Measurements from ENCODE around the gene SYNPO2. TPM values are rescaled to one million over a fixed set of nuclear protein-coding genes. Genes with fewer than 3 reads are reported as not detected.

The SYNPO2 gene, protein sequence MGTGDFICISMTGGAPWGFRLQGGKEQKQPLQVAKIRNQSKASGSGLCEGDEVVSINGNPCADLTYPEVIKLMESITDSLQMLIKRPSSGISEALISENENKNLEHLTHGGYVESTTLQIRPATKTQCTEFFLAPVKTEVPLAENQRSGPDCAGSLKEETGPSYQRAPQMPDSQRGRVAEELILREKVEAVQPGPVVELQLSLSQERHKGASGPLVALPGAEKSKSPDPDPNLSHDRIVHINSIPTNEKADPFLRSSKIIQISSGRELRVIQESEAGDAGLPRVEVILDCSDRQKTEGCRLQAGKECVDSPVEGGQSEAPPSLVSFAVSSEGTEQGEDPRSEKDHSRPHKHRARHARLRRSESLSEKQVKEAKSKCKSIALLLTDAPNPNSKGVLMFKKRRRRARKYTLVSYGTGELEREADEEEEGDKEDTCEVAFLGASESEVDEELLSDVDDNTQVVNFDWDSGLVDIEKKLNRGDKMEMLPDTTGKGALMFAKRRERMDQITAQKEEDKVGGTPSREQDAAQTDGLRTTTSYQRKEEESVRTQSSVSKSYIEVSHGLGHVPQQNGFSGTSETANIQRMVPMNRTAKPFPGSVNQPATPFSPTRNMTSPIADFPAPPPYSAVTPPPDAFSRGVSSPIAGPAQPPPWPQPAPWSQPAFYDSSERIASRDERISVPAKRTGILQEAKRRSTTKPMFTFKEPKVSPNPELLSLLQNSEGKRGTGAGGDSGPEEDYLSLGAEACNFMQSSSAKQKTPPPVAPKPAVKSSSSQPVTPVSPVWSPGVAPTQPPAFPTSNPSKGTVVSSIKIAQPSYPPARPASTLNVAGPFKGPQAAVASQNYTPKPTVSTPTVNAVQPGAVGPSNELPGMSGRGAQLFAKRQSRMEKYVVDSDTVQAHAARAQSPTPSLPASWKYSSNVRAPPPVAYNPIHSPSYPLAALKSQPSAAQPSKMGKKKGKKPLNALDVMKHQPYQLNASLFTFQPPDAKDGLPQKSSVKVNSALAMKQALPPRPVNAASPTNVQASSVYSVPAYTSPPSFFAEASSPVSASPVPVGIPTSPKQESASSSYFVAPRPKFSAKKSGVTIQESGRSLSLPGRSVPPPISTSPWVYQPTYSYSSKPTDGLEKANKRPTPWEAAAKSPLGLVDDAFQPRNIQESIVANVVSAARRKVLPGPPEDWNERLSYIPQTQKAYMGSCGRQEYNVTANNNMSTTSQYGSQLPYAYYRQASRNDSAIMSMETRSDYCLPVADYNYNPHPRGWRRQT
- 0.72 to 1.0 TPM (median 0.92 TPM) in 5 replicates for total RNA-seq (2022; extraction: Qiagen RNA extraction)

DNA sequence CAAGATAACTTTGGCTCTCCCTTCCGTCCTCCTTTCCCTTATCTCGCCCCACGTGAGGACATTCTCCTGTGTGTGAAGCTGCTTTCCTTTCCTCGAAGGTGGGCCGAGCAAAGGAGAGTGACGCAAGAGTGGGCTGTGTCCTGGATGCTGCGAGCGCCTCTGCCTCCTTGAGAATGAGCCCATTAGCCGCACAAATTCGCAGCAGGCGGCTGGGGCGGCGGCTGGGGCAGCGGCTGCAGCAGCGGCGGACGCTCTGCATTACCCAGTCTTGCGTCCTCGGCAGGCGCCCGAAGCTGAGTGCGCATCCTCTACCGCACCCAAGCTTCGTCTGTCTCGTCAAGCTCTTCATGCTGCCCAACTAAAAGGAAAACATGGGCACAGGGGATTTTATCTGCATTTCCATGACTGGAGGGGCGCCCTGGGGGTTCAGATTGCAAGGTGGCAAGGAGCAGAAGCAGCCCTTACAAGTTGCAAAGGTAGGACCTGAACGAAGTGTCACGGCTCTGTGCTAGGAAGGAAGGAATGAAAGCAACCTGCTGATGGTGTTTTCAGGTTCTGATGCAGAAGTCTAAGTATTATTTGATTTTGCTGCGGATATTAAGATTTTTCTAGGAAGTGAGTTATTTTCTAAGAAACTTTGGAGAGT lies at the start of gene SYNPO2:
TSS of gene SYNPO2 (plus strand) at position 189 of the 646 bp plus-strand sequence. CDS start at position 372, 183 bp downstream.

Other genes with a start within 250 kb of the SYNPO2 start
- gene METTL14, start 203.5 kb upstream of the SYNPO2 start, total RNA-seq (2022; extraction: Qiagen RNA extraction) = 11.2 to 18.2 TPM (median 16.1 TPM) in 5 replicates
- 12.2 to 17.4 TPM (median 14.8 TPM) in 5 replicates for gene SEC24D, start 52.7 kb upstream of the SYNPO2 start, total RNA-seq (2022; extraction: Qiagen RNA extraction)
- gene MYOZ2, start 247.0 kb downstream of the SYNPO2 start, total RNA-seq (2022; extraction: Qiagen RNA extraction) = not detected in 5 replicates